ENCODE data around the gene TMEM144. TPM values are rescaled to one million over a fixed set of nuclear protein-coding genes. Genes with fewer than 3 reads are reported as not detected.

TMEM144 gene
- total RNA-seq, 1 experiment from 2014 or later, result 13.4 TPM

DNA sequence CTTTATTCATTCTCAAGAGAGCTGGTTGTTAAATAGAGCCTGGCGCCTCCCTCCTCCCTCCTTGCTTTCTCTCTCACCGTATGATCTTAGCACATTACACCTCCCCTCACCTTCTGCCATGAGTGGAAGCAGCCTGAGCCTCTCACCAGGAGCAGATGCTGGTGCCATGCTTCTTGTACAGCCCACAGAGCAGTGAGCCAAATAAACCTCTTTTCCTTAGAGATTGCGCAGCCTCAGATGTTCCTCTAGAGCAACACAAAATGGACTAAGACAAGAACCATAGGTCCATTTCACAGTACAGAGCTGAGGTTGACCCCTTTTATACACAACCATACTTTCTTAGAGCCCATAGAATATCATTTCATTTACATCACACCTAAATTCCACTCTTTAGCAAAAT is 10.1 kb upstream of the TMEM144 start:
- intact Hi-C loops (cut with micrococcal nuclease; ENCODE audit: unreplicated experiment), result no loop called here
- no peak overlapping the region for H3K27ac ChIP-seq
- TF ChIP-seq EZH2 (IDR thresholded peaks at IDR 0.05; ENCODE audit: low read depth), result no peak
- TF ChIP-seq, protein P1, sequence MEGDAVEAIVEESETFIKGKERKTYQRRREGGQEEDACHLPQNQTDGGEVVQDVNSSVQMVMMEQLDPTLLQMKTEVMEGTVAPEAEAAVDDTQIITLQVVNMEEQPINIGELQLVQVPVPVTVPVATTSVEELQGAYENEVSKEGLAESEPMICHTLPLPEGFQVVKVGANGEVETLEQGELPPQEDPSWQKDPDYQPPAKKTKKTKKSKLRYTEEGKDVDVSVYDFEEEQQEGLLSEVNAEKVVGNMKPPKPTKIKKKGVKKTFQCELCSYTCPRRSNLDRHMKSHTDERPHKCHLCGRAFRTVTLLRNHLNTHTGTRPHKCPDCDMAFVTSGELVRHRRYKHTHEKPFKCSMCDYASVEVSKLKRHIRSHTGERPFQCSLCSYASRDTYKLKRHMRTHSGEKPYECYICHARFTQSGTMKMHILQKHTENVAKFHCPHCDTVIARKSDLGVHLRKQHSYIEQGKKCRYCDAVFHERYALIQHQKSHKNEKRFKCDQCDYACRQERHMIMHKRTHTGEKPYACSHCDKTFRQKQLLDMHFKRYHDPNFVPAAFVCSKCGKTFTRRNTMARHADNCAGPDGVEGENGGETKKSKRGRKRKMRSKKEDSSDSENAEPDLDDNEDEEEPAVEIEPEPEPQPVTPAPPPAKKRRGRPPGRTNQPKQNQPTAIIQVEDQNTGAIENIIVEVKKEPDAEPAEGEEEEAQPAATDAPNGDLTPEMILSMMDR (conservative IDR thresholded peaks at IDR 0.05), result no peak
- H3K9me2 ChIP-seq (ENCODE audit: insufficient read depth), result no peaks in the 10 kb centered on the region
- no peak overlapping the region for H3K4me2 ChIP-seq
- H3K27me3 ChIP-seq (ENCODE audit: insufficient read depth, low read depth), result no peaks in the 10 kb centered on the region
- H3K4me1 ChIP-seq (replicated peaks; ENCODE audit: insufficient read depth), result no peaks in the 10 kb centered on the region
- no TSS peak for BruUV-seq (replicated peaks)
- no peaks in the 10 kb centered on the region for H4K20me1 ChIP-seq (ENCODE audit: insufficient read depth)
- H3K4me3 ChIP-seq, result no peak overlapping the region
- no peak overlapping the region for H2AFZ ChIP-seq
- no peaks in the 10 kb centered on the region for H3F3A ChIP-seq (ENCODE audit: insufficient read depth, low read depth)
- DNase-seq, result no peak
- no peaks in the 10 kb centered on the region for H3K79me2 ChIP-seq (ENCODE audit: low read depth)
- no peaks in the 10 kb centered on the region for H3K36me3 ChIP-seq (ENCODE audit: low read depth)
- CTCF ChIA-PET, result no interaction called here
- H3K9me3 ChIP-seq (ENCODE audit: insufficient read depth, low read depth), result no peaks in the 10 kb centered on the region
- POLR2A ChIA-PET (ENCODE audit: unreplicated experiment), result no interaction called here

DNA sequence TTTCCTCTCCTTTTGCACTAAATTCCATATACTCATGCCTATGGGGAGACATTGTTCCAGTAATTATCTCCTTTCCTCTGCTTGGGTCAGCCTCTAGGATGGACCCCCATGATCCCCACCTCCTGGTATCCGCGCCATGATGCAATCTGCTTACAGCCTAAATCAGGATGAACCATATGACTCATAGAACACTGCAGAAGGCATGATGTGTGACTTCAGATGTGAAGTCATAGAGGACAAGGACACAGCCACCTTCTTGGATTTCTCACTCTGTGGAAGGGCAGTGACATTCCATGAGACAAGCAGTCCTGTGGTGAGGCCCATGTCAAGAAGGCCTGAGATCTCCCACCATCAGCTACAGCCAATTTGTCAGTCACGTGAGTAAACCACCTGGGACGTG is 9.0 kb upstream of the TMEM144 start:
- BruUV-seq (replicated peaks), result no TSS peak
- ChIA-PET CTCF (interaction anchor here (0.6 kb wide), 1 partner anchor 8 kb away, joined by 3 read pairs; no protein-coding TSS in a partner anchor), POLR2A (ENCODE audit: unreplicated experiment) (no interaction called here)

DNA sequence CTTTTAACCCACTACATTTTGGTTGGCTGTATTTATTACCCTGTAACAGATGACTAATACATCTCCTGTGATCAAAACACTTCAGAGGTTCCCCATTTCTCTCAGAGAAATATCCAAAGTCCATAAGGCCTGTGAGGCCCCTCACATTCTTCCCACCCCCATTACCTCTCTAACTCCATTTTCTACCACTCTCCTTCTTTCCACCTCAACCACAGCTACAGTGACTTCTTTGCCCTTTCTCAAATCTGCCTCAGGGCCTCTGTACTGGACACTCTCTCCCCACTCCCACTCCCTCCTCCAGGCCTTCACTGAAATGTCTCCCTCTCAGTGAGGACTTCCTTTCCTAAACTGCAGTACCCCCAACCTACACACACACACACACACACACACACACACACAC is 8.4 kb upstream of the TMEM144 start:
- no peak overlapping the region for H3K4me3 ChIP-seq
- no peaks in the 10 kb centered on the region for H3K27me3 ChIP-seq (ENCODE audit: insufficient read depth, low read depth)
- no peaks in the 10 kb centered on the region for H3K4me1 ChIP-seq (replicated peaks; ENCODE audit: insufficient read depth)
- intact Hi-C loops (cut with micrococcal nuclease; ENCODE audit: unreplicated experiment), result no loop called here
- H3K9me2 ChIP-seq (ENCODE audit: insufficient read depth), result no peaks in the 10 kb centered on the region
- no peak overlapping the region for H2AFZ ChIP-seq
- no peaks in the 10 kb centered on the region for H3K36me3 ChIP-seq (ENCODE audit: low read depth)
- ChIA-PET POLR2A (ENCODE audit: unreplicated experiment) (no interaction called here), CTCF (interaction anchor here (0.6 kb wide), 1 partner anchor 9 kb away, joined by 3 read pairs; no protein-coding TSS in a partner anchor)
- H3K79me2 ChIP-seq (ENCODE audit: low read depth), result no peaks in the 10 kb centered on the region
- no peak for DNase-seq
- no peak for TF ChIP-seq EZH2 (IDR thresholded peaks at IDR 0.05; ENCODE audit: low read depth)
- TF ChIP-seq, protein P1 (conservative IDR thresholded peaks at IDR 0.05), result no peak
- H3K4me2 ChIP-seq, result no peak overlapping the region
- no peaks in the 10 kb centered on the region for H3K9me3 ChIP-seq (ENCODE audit: insufficient read depth, low read depth)
- H3F3A ChIP-seq (ENCODE audit: insufficient read depth, low read depth), result no peaks in the 10 kb centered on the region
- H4K20me1 ChIP-seq (ENCODE audit: insufficient read depth), result no peaks in the 10 kb centered on the region
- no TSS peak for BruUV-seq (replicated peaks)
- H3K27ac ChIP-seq, result no peak overlapping the region

More for the DNA sequence above, 9.0 kb upstream of the TMEM144 start:
- Histone ChIP-seq H4K20me1 (ENCODE audit: insufficient read depth) (no peaks in the 10 kb centered on the region), H3K4me1 (replicated peaks; ENCODE audit: insufficient read depth) (no peaks in the 10 kb centered on the region), H3K36me3 (ENCODE audit: low read depth) (no peaks in the 10 kb centered on the region), H3K27ac (no peak overlapping the region), H3K9me2 (ENCODE audit: insufficient read depth) (no peaks in the 10 kb centered on the region), H3K9me3 (ENCODE audit: insufficient read depth, low read depth) (no peaks in the 10 kb centered on the region), H3K27me3 (ENCODE audit: insufficient read depth, low read depth) (no peaks in the 10 kb centered on the region), H3F3A (ENCODE audit: insufficient read depth, low read depth) (no peaks in the 10 kb centered on the region), H3K4me3 (no peak overlapping the region), H3K4me2 (no peak overlapping the region), H2AFZ (no peak overlapping the region), H3K79me2 (ENCODE audit: low read depth) (no peaks in the 10 kb centered on the region)
- no peak for TF ChIP-seq EZH2 (IDR thresholded peaks at IDR 0.05; ENCODE audit: low read depth)
- TF ChIP-seq, protein P1 (conservative IDR thresholded peaks at IDR 0.05), result no peak
- no peak for DNase-seq
- intact Hi-C loops (cut with micrococcal nuclease; ENCODE audit: unreplicated experiment), result no loop called here

Measured in PC-9 (cell line).